A673 (cell line): Measurements from ENCODE around the gene MCM3AP.

Experiments used
- EZH2 ChIP-seq: fragments of 200-600 bp; sonication (generic); IDR thresholded peaks from 2 replicates; pipeline ENCODE4 v1.6.1; 2017; ENCODE audit warnings: borderline replicate concordance, low read depth, mild to moderate bottlenecking, mixed read lengths, antibody characterized with exemption, low read length; ENCODE audit not compliant: poor library complexity, severe bottlenecking
- TF ChIP-seq, protein P1 (sequence below): fragments of 300-800, 200-600 bp; sonication (generic); conservative IDR thresholded peaks from 2 replicates; pipeline ENCODE4 v1.5.1; 2017; ENCODE audit warnings: low read depth, mild to moderate bottlenecking, antibody characterized with exemption, low read length, moderate library complexity, mixed read lengths

GRCh38 chr21:46222436-46223116, 62.8 kb downstream of the MCM3AP start:
- no peak for TF ChIP-seq EZH2
- TF ChIP-seq, protein P1, sequence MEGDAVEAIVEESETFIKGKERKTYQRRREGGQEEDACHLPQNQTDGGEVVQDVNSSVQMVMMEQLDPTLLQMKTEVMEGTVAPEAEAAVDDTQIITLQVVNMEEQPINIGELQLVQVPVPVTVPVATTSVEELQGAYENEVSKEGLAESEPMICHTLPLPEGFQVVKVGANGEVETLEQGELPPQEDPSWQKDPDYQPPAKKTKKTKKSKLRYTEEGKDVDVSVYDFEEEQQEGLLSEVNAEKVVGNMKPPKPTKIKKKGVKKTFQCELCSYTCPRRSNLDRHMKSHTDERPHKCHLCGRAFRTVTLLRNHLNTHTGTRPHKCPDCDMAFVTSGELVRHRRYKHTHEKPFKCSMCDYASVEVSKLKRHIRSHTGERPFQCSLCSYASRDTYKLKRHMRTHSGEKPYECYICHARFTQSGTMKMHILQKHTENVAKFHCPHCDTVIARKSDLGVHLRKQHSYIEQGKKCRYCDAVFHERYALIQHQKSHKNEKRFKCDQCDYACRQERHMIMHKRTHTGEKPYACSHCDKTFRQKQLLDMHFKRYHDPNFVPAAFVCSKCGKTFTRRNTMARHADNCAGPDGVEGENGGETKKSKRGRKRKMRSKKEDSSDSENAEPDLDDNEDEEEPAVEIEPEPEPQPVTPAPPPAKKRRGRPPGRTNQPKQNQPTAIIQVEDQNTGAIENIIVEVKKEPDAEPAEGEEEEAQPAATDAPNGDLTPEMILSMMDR = no peak
